Activated naive CD4-positive, alpha-beta T cell (primary cell): Measurements from ENCODE around the gene TJAP1.
A peak's percentile ranks its signal among the peaks of the same experiment; 100 is the strongest.
"Not testable (repeated sequence)": the region's sequence is repeated elsewhere in the genome, so short reads cannot be mapped to it uniquely, and the experiment has no call there.

Experiments used
- DNase-seq, 4 experiments: peaks; one replicate each; lab custom pipeline; 2025; lab: John Stamatoyannopoulos, UW

The TJAP1 gene

DNA sequence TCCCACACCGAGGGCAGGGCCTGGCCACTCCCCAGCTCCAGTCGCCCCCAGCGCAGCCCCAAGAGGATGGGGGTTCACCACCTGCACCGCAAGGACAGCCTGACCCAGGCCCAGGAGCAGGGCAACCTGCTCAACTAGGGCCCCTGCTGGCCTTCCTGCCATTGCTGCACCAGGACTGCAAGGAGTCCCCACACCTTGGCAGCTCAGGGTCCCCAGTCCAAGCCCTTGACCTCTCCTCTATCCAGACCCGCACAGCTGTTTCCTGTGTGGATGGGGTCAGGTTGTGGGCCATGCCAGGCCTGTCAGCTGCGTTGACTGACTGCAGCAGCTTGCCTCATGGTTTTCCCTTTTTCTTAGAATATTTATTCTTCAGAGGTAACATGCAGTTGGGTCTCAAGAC is 28.3 kb downstream of the TJAP1 start:
- no peak for DNase-seq

DNA sequence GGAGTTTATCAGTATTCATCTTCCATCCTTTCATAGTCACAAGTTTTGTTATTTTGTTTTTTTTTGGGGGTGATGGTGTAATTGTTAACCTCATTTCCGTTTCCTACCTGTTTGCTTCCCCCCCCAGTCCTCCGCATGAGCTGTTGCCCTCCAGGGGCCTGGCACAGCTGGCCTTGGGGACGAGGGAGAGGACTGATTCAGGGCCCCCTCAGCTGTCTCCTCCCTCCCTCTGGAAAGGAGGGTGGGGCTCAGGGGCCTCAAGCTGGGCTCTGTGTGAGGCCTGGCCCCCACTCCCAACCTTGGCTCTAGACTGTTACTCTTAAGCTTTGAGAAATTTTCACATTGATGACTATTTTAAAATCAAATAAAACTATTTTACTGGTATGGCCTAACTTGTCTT is 28.8 kb downstream of the TJAP1 start:
- no peak for DNase-seq

DNA sequence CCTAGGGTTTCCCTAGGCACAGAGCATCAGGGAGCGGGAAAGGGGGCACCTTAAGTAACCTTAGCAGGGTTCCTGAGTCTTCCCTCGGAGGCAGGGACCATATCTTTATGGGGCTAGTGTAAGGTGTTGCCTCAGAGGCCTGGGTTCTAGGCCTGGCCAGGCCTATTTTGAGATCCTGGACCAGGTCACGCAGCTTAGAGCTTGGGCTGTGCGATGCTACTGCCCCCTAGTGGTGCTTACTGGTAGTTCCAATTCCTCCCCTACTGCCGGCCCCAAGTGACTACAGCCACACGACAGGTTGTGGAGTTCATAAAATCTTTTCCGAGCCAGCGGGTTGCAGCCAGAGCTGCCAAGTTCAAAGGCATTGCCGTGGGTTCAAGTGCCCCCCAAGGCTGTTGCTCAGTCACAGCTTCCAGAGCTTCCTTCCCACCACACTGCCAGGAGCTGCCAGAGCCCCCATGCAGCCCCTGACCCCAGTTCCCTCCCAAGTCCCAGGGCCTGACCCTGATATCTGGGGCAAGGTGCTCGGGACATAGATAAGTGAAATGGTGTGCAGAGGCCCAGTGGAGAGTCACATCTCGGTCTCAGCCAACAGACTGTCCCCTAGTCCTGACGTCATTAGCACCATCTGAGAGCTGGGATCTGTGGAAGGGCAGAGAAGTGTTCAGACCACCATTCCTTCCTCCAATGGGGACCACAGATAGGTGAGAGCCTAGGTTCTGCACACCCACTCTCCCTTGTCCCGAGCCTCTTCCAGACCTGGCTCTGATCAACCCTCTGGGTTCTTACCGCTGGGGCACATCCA is 29.5 kb downstream of the TJAP1 start:
- peak; percentile 42 to 67 (median 51) for DNase-seq

DNA sequence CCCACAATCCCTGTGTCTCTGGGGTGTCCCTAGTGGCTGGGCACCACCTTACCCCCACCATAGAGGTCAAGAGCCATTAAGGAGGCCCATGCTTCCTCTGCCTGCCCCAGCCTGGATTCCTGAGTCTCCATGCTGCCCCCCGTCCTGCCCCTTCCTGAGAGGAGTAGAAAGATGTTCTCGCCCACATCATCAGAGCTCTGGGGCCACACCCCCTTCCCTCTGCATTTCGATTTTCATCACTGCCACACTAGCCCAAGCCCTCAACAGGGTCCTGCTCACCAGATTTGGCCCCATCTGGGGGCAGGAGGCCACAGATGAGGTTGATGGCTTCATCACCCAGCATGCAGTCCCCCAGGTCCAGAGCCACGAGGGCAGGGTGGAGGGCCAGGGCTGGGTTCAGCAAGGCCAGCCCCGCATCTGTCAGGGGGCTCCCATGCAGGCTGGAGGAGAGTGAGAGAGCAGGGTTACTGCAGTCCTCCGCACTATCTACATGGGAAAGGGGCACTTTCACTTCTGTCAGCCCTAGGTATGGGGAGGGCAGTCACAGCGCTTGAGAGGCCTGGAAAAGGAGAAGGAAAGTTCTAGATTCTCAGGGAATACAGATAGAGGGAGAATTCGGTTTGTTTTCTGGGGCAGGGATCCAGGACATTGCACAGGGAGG is 31.2 kb downstream of the TJAP1 start:
- DNase-seq: no peak

- DNase-seq: no peak
Measured at GRCh38 chr6:43509142-43509983, 32.0 kb downstream of the TJAP1 start.

- DNase-seq: peak in 3 of 4 experiments; percentile 36 to 63 (median 40)
Measured at GRCh38 chr6:43509984-43510826, 32.8 kb downstream of the TJAP1 start, which contains the start of gene LRRC73. LRRC73 (minus strand) TSS chr6:43510346; CDS start chr6:43509785, 561 bp downstream.

DNA sequence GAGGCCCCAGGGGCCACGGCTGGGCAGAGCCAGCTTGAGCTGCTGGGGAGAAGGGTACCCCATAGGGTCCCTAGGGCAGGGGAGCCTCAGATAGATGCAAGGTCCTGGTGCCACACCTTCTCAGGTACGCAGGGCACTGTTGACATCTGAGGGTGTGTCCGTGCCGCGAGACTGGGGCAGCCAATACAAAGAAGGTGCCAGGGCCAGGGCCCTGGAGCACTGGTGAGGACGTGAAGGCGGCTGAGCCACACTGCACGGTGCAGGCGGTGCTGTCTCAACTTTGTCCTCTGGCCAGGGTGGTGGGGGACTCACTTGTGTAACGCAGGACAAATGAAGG is 33.4 kb downstream of the TJAP1 start:
- DNase-seq: no peak

GRCh38 chr6:43511824-43512415 is 34.5 kb downstream of the TJAP1 start:
- DNase-seq: no peak

GRCh38 chr6:43515808-43516207 is 38.4 kb downstream of the TJAP1 start:
- DNase-seq: no peak

- DNase-seq: no peak
Measured at GRCh38 chr6:43516367-43516696, 39.0 kb downstream of the TJAP1 start.

GRCh38 chr6:43516697-43517504 is 39.5 kb downstream of the TJAP1 start, which contains the start of the genes POLR1C and YIPF3:
POLR1C (plus strand) TSS chr6:43517089; CDS start chr6:43517110, 21 bp downstream.
YIPF3 (minus strand) TSS chr6:43516926; CDS start chr6:43516807, 119 bp downstream.
- DNase-seq: peak; percentile 90 to 94 (median 91)

DNA sequence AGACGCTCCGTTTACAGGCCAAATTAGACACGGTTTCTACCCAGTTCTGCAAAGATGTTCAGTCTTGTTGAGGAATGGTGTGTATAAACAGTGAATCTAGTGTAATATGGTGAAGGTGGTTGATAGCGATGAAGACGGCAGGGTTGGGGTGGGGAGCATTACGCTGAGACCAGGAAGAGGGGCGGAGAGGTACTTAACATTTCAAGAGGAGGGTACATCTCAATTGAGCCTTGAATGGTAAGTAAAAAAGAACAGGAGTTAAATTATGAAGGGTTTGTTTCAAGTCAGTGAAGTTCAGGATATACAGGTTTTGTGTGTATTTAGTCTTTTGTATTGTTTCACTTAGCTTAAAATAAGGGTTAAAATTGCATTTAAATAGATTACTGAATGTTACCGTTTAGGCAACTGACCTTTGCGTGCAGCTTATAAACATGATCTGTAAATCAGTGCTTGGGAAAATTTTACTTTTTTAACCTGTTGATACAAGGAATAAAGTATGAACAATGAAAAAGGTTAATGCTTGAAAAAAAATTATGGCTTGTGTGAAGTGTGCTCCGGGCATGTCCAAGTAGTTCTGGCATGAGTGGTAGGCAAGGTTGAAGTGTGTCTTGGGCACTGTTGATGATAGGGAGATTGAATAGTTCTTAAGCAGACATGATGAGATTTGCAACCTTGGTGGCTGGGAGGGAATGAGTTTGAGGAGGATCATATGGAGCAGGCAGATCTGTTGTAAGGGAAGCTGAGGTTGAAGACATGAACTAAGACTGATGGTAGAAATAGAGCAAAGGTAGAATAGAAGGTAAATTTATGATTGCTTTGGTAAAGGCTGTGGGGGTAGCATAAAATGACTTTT is 40.4 kb downstream of the TJAP1 start:
- no peak for DNase-seq

- DNase-seq: no peak
Measured at GRCh38 chr6:43520097-43520496, 42.7 kb downstream of the TJAP1 start.

- no peak for DNase-seq
Measured at GRCh38 chr6:43521836-43522235, 44.5 kb downstream of the TJAP1 start.

DNA sequence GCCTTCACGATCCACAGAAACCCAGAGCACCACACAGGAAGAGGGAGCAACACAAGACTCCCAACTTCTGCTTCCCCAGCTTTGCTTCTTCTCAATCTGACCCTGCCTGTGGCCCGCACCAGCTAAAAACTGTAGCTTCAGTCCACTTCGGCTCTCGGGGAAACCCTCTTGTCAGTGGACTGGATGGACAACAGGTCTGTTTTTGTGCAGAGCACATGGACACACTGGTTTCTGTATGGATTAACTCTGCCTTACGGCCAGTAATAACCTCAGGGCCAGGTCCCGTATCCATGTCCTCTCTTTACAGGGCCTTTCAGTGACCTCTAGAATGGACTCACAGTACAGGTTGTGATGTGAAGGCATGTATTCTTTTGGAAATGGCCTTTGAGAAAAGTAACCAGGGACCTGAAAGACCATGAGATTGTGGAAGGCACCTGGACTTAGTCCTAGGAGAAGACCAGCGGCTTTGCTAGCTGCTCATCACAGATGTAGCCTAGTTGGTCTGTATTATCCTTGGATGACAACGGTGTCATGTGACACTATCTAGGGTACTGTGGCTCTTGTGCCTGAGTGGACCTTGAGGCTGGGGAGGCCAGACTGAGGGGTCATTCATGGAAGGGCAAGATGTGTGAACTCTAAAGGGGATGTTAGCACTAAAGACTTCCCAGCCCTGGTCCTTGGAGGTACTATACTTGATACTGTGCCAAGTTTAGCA is 45.3 kb downstream of the TJAP1 start:
- DNase-seq: no peak

DNA sequence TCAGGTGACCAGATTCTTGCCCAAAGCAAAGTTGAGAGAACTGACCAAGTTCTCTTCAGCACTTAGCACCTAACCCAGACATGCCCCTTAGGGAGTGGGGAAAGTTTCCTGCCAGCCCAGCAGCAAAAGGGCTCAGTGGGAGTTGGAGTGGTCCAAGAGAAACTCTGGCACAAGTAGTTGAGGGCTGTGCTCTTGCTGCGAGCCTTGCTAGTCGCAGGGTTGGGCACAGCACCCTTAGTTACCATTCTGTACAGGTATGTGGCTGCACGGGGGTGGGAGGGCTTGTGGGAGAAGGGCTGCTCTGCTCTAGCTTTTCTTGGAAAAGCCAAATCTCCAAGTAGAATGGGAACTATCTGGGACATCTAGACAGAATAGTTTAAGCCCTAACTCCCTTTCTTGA is 45.9 kb downstream of the TJAP1 start:
- no peak for DNase-seq

GRCh38 chr6:43524483-43524961 is 47.2 kb downstream of the TJAP1 start:
- DNase-seq: no peak

DNA sequence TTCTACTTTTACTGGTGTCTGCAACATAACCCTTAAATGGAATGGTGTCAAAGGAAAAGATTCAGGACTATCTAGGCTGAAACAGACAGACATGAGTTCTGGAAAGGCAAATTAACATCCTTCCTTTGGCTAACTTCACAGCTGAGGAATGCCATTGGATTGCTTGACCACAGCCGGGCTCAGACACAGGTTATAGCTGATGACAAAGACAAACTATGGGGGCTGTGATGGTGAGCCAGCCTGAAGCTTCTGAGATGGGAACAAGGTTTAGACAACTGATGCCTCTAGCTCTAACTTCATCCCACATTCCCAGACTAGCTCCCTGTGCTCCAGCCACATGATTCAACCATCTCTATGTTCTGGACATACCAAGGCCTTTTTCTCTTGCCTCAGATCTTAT is 54.8 kb downstream of the TJAP1 start:
- no peak for DNase-seq

DNA sequence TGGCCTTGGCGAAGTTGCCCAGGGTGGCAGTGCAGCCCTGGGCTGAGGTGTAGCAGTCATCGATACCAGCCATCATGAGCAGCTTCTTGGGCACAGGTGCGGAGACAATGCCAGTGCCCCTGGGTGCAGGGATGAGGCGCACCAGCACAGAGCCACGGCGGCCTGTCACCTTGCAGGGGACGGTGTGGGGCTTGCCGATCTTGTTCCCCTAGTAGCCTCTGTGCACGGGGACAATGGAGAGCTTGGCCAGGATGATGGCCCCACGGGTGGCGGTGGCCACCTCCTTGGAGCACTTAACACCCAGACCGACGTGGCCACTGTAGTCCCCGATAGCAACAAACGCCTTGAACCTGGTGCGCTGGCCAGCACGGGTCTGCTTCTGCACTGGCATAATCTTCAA is 61.6 kb downstream of the TJAP1 start:
- DNase-seq: not testable (repeated sequence)
